PC-3 (cell line): ENCODE results near the gene MESP2.

ENCODE experiments used
- EZH2 ChIP-seq: fragments of 300-600 bp; sonication (generic); IDR thresholded peaks from one replicate; pipeline ENCODE4 v1.6.1; 2017; ENCODE audit warnings: antibody characterized with exemption, mild to moderate bottlenecking, low read length; ENCODE audit not compliant: unreplicated experiment
- EZH2phosphoT487 ChIP-seq: fragments of 300-600 bp; sonication (generic); IDR thresholded peaks from 2 replicates; pipeline ENCODE4 v1.6.1; 2018; ENCODE audit warnings: mild to moderate bottlenecking, antibody characterized with exemption, low read length, borderline replicate concordance
- TF ChIP-seq, protein P1 (sequence below): fragments of 300-600 bp; sonication (generic); conservative IDR thresholded peaks from 2 replicates; pipeline ENCODE4 v1.5.1; 2017; ENCODE audit warnings: antibody characterized with exemption, low read depth, mild to moderate bottlenecking, low read length

DNA sequence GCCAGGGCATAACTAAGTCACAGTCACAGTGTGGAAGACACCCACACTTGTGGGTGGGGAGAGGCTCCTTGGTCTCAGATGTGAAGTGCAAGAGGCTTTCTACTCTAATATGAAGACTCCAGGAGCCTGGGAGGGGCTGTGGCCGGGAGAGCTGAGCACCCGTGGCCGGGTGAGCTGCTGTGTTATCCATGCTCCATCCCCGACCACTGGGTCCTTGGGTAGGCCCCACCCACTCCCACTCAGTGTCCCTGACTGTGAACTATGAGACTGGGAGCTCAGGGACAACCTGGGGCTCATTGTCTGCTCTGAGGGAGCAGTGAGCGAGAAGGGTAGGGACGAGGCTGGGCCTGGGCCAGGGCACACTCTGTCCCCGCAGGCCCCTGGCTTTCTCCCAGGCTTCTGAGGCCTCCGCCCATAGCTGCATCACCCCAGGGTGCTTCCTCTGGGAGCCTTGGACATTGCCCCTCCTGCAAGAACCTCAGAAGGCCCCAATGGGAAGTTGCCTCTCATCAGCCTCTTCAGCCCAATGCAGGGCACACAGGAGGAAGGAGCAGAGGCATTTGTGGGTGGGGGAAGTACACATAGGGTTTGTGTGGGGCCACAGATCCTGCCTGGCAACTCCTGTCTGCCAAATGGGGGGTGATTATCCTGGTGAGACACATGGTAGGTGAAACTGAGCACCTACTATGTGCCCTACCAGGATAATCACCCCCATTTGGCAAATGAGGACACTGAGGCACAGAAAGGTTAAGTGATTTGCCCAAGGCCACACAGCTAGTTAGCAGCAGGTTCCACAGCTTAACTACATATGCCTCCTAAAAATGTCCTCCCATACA, 36.1 kb downstream of the MESP2 start:
- TF ChIP-seq, protein P1, sequence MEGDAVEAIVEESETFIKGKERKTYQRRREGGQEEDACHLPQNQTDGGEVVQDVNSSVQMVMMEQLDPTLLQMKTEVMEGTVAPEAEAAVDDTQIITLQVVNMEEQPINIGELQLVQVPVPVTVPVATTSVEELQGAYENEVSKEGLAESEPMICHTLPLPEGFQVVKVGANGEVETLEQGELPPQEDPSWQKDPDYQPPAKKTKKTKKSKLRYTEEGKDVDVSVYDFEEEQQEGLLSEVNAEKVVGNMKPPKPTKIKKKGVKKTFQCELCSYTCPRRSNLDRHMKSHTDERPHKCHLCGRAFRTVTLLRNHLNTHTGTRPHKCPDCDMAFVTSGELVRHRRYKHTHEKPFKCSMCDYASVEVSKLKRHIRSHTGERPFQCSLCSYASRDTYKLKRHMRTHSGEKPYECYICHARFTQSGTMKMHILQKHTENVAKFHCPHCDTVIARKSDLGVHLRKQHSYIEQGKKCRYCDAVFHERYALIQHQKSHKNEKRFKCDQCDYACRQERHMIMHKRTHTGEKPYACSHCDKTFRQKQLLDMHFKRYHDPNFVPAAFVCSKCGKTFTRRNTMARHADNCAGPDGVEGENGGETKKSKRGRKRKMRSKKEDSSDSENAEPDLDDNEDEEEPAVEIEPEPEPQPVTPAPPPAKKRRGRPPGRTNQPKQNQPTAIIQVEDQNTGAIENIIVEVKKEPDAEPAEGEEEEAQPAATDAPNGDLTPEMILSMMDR: no peak
- no peak for TF ChIP-seq EZH2phosphoT487
- TF ChIP-seq EZH2: no peak
